Smooth muscle cell (in vitro differentiated cells): ENCODE data around the gene TERB1. TPM values are rescaled to one million over a fixed set of nuclear protein-coding genes. Genes with fewer than 3 reads are reported as not detected.

Experiments
- polyA plus RNA-seq: library from polyadenylated mRNA; unstranded; fragments of >200 nt; fragmentation: Nextera tagmentation; extraction: Ambion mirVana; gene quantifications from 2 replicates; pipeline ENCODE4 v1.2.1, GENCODE V29; 2016
- total RNA-seq: library from RNA; depleted of rRNA; stranded (reverse); fragments of >200 nt; gene quantifications from 2 replicates; pipeline ENCODE4 v1.2.3, GENCODE V29; 2014

The TERB1 gene
- total and polyA plus RNA-seq, 2 experiments from 2014 or later: not detected

Other genes starting within 250 kb of the TERB1 start
- 49.4 and 78.1 TPM in 2 replicates for gene CKLF, start 249.0 kb downstream of the TERB1 start, total RNA-seq
- gene CKLF, start 249.0 kb downstream of the TERB1 start, polyA plus RNA-seq: 61.5 and 68.4 TPM in 2 replicates
- 0.27 and 2.6 TPM in 2 replicates for gene CMTM1, start 235.1 kb downstream of the TERB1 start, total RNA-seq
- gene CMTM1, start 235.1 kb downstream of the TERB1 start, polyA plus RNA-seq: 2.5 and 2.6 TPM in 2 replicates
- not detected in 2 replicates for gene CMTM2, start 222.1 kb downstream of the TERB1 start, total RNA-seq
- gene CMTM2, start 222.1 kb downstream of the TERB1 start, polyA plus RNA-seq: 0.60 TPM in 1 of 2 replicates, not detected in the other
- gene CMTM3, start 196.9 kb downstream of the TERB1 start, total RNA-seq: 21.8 and 36.6 TPM in 2 replicates
- 57.3 and 57.8 TPM in 2 replicates for gene CMTM3, start 196.9 kb downstream of the TERB1 start, polyA plus RNA-seq
- 25.2 and 27.0 TPM in 2 replicates for gene CMTM4, start 104.8 kb downstream of the TERB1 start, total RNA-seq
- gene CMTM4, start 104.8 kb downstream of the TERB1 start, polyA plus RNA-seq: 7.2 and 9.2 TPM in 2 replicates
- 74.1 and 101 TPM in 2 replicates for gene DYNC1LI2, start 50.0 kb downstream of the TERB1 start, total RNA-seq
- 90.8 and 134 TPM in 2 replicates for gene DYNC1LI2, start 50.0 kb downstream of the TERB1 start, polyA plus RNA-seq
- 68.4 and 70.7 TPM in 2 replicates for gene NAE1, start 29.4 kb upstream of the TERB1 start, total RNA-seq
- gene NAE1, start 29.4 kb upstream of the TERB1 start, polyA plus RNA-seq: 55.1 and 59.4 TPM in 2 replicates
- gene CA7, start 42.8 kb upstream of the TERB1 start, total RNA-seq: not detected in 2 replicates
- not detected in 2 replicates for gene CA7, start 42.8 kb upstream of the TERB1 start, polyA plus RNA-seq
- 3.2 and 5.7 TPM in 2 replicates for gene PDP2, start 78.9 kb upstream of the TERB1 start, total RNA-seq
- gene PDP2, start 78.9 kb upstream of the TERB1 start, polyA plus RNA-seq: 1.1 and 1.5 TPM in 2 replicates
- gene CDH16, start 117.3 kb upstream of the TERB1 start, total RNA-seq: not detected in 2 replicates
- not detected in 2 replicates for gene CDH16, start 117.3 kb upstream of the TERB1 start, polyA plus RNA-seq
- gene RRAD, start 124.0 kb upstream of the TERB1 start, total RNA-seq: 7.6 and 11.7 TPM in 2 replicates
- gene RRAD, start 124.0 kb upstream of the TERB1 start, polyA plus RNA-seq: 27.5 and 37.5 TPM in 2 replicates
- gene CIAO2B, start 132.8 kb upstream of the TERB1 start, total RNA-seq: 114 and 141 TPM in 2 replicates
- gene CIAO2B, start 132.8 kb upstream of the TERB1 start, polyA plus RNA-seq: 173 and 176 TPM in 2 replicates
- gene CES2, start 133.9 kb upstream of the TERB1 start, total RNA-seq: 12.1 and 15.7 TPM in 2 replicates
- 26.9 and 34.3 TPM in 2 replicates for gene CES2, start 133.9 kb upstream of the TERB1 start, polyA plus RNA-seq
- gene CES3, start 159.7 kb upstream of the TERB1 start, total RNA-seq: 0.18 TPM in 1 of 2 replicates, not detected in the other
- gene CES3, start 159.7 kb upstream of the TERB1 start, polyA plus RNA-seq: 0.22 and 1.2 TPM in 2 replicates
- gene CES4A, start 187.0 kb upstream of the TERB1 start, total RNA-seq: 0.63 and 1.6 TPM in 2 replicates
- 0.93 and 2.3 TPM in 2 replicates for gene CES4A, start 187.0 kb upstream of the TERB1 start, polyA plus RNA-seq
- gene CBFB, start 227.6 kb upstream of the TERB1 start, total RNA-seq: 41.1 and 53.9 TPM in 2 replicates
- gene CBFB, start 227.6 kb upstream of the TERB1 start, polyA plus RNA-seq: 40.2 and 50.9 TPM in 2 replicates